HepG2 (cell line): ENCODE results near the gene BCL2. TPM values are rescaled to one million over a fixed set of nuclear protein-coding genes. Genes with fewer than 3 reads are reported as not detected.

Experiments
- ATAC-seq: fragments of 200-7000 bp; cut with Tn5 transposase; 3 replicates; pipeline ENCODE4 v1.9.1; 2020; ENCODE audit warnings: mild to moderate bottlenecking, moderate library complexity
- BruUV-seq: library from RNA; stranded (reverse); fragments of 400-500 nt; replicated peaks from 2 replicates; lab custom pipeline; 2021; lab: Mats Ljungman, UMichigan
- CTCF ChIA-PET: fragments of 300-600 bp; formaldehyde crosslinking; extraction: SDS; loops from one replicate; lab custom pipeline; 2021; ENCODE audit warnings: low total read pairs, inconsistent platforms, low intra/inter-chr PET ratio; lab: Yijun Ruan, JAX
- POLR2A ChIA-PET: fragments of 350-600 bp; sonication (Branson Sonifier 250); formaldehyde crosslinking; loops from one replicate; lab custom pipeline; 2020; ENCODE audit warnings: antibody characterized with exemption, inconsistent platforms; lab: Yijun Ruan, JAX
- DNase-seq: peaks from one replicate; pipeline ENCODE4 v3.0.0-alpha.2; 2015; ENCODE audit warnings: low spot score
- FAIRE-seq: peaks from 3 replicates; lab custom pipeline; 2011; peaks lifted over from hg19 to GRCh38; lab: Jason Lieb, UNC
- H2AFZ ChIP-seq: one replicate; pipeline ENCODE4 v1.6.1; 2011; ENCODE audit warnings: low read length, inconsistent platforms
- H3K27ac ChIP-seq: fragments of 300-600 bp; 3 replicates; pipeline ENCODE4 v1.8.0; 2011; ENCODE audit warnings: mixed run types, mild to moderate bottlenecking, mixed read lengths, low read length, inconsistent platforms; ENCODE audit not compliant: insufficient read depth; ENCODE audit errors: extremely low read length
- H3K27me3 ChIP-seq, 2 experiments: fragments of 200-600 bp in 1 of 2; 2 replicates in 1 of 2; 3 replicates in 1 of 2; pipeline versions ENCODE4 v1.6.0 to v1.8.0; 2011; ENCODE audit warnings: low read length in 2 of 2, mild to moderate bottlenecking in 2 of 2, moderate library complexity in 2 of 2, inconsistent platforms in 1 of 2; ENCODE audit not compliant: insufficient read depth in 2 of 2, control insufficient read depth in 1 of 2
- H3K36me3 ChIP-seq, 2 experiments: fragments of 200-600 bp in 1 of 2; replicated peaks in 1 of 2; 2 replicates in 1 of 2; 3 replicates in 1 of 2; pipeline versions ENCODE4 v1.5.1 to v1.8.0; 2011; ENCODE audit warnings: low read length in 2 of 2, inconsistent platforms in 1 of 2; ENCODE audit not compliant: insufficient read depth in 2 of 2, control insufficient read depth in 1 of 2
- H3K4me1 ChIP-seq: 2 replicates; pipeline ENCODE4 v1.5.1; 2012; ENCODE audit warnings: low read length, inconsistent platforms; ENCODE audit not compliant: insufficient read depth
- H3K4me2 ChIP-seq: 2 replicates; pipeline ENCODE4 v1.6.0; 2011; ENCODE audit warnings: low read depth, low read length, inconsistent platforms
- H3K4me3 ChIP-seq, 3 experiments: fragments of 200-600 bp in 1 of 3; sonication (generic), shearing (Covaris generic) in 1 of 3; replicated peaks in 1 of 3; 2 replicates each; pipeline ENCODE4 v1.5.1; 2011 to 2016; ENCODE audit warnings: low read length in 3 of 3, inconsistent platforms in 2 of 3, low read depth in 2 of 3, mild to moderate bottlenecking in 2 of 3, control low read depth in 1 of 3, mixed read lengths in 1 of 3; ENCODE audit not compliant: insufficient read depth in 1 of 3
- H3K79me2 ChIP-seq: one replicate; pipeline ENCODE4 v1.6.1; 2011; ENCODE audit warnings: low read length, inconsistent platforms; ENCODE audit not compliant: insufficient read depth
- H3K9ac ChIP-seq: 2 replicates; pipeline ENCODE4 v1.6.0; 2011; ENCODE audit warnings: mild to moderate bottlenecking, low read depth, low read length, inconsistent platforms; ENCODE audit not compliant: insufficient read depth
- H3K9me3 ChIP-seq: 2 replicates; pipeline ENCODE4 v1.5.1; 2012; ENCODE audit warnings: mild to moderate bottlenecking, low read length
- H4K20me1 ChIP-seq: 2 replicates; pipeline ENCODE4 v1.6.0; 2011; ENCODE audit warnings: inconsistent platforms, mild to moderate bottlenecking, low read length, moderate library complexity; ENCODE audit not compliant: insufficient read depth
- ARID4A ChIP-seq: sonication (generic); formaldehyde crosslinking; IDR thresholded peaks from 2 replicates; pipeline ENCODE4 v1.5.0; 2020; ENCODE audit warnings: mild to moderate bottlenecking, missing genetic modification reagents, borderline replicate concordance
- CC2D1A ChIP-seq: sonication (generic); formaldehyde crosslinking; IDR thresholded peaks from 2 replicates; pipeline ENCODE4 v1.8.1; 2023; ENCODE audit warnings: mild to moderate bottlenecking, missing genetic modification reagents
- HOXD1 ChIP-seq: sonication (generic); formaldehyde crosslinking; IDR thresholded peaks from 2 replicates; pipeline ENCODE4 v1.5.0; 2020; ENCODE audit warnings: missing genetic modification reagents
- MAZ ChIP-seq, 2 experiments: sonication (generic) in 1 of 2; formaldehyde crosslinking in 1 of 2; IDR thresholded peaks; 2 replicates each; pipeline versions ENCODE4 v1.5.0 to v1.6.1; 2012 to 2020; ENCODE audit warnings: low read depth in 2 of 2, mild to moderate bottlenecking in 2 of 2, borderline replicate concordance in 1 of 2, improper control_type of control experiment in 1 of 2, low read length in 1 of 2, missing genetic modification reagents in 1 of 2, moderate library complexity in 1 of 2
- MTA3 ChIP-seq: sonication (generic); formaldehyde crosslinking; IDR thresholded peaks from 2 replicates; pipeline ENCODE4 v1.4.0; 2020; ENCODE audit warnings: missing genetic modification reagents
- NAIF1 ChIP-seq: sonication (generic); formaldehyde crosslinking; IDR thresholded peaks from 2 replicates; pipeline ENCODE4 v1.5.0; 2020; ENCODE audit warnings: mild to moderate bottlenecking, missing genetic modification reagents, borderline replicate concordance
- PLRG1 ChIP-seq: fragments of 450-650 bp; conservative IDR thresholded peaks from 2 replicates; pipeline ENCODE4 v1.6.1; 2016
- POLR2A ChIP-seq, 2 experiments: IDR thresholded peaks; 2 replicates each; pipeline ENCODE4 v1.6.1; 2011; ENCODE audit warnings: low read depth in 2 of 2, low read length in 2 of 2, mild to moderate bottlenecking in 1 of 2, moderate library complexity in 1 of 2; ENCODE audit not compliant: insufficient read depth in 1 of 2
- RNF219 ChIP-seq: sonication (generic); formaldehyde crosslinking; IDR thresholded peaks from 2 replicates; pipeline ENCODE4 v1.5.0; 2020; ENCODE audit warnings: mild to moderate bottlenecking, missing genetic modification reagents
- ZBTB7A ChIP-seq: sonication (generic); formaldehyde crosslinking; IDR thresholded peaks from 2 replicates; pipeline ENCODE4 v1.8.0; 2022; ENCODE audit warnings: mild to moderate bottlenecking, missing genetic modification reagents
- ZC3H13 ChIP-seq: sonication (generic); formaldehyde crosslinking; IDR thresholded peaks from 2 replicates; pipeline ENCODE4 v1.8.1; 2023; ENCODE audit warnings: mild to moderate bottlenecking, missing genetic modification reagents, moderate library complexity
- ZKSCAN5 ChIP-seq: sonication (generic); formaldehyde crosslinking; IDR thresholded peaks from 2 replicates; pipeline ENCODE4 v1.5.1; 2020; ENCODE audit warnings: mild to moderate bottlenecking, missing genetic modification reagents
- ZNF446 ChIP-seq: sonication (generic); formaldehyde crosslinking; IDR thresholded peaks from 2 replicates; pipeline ENCODE4 v1.5.0; 2020; ENCODE audit warnings: mild to moderate bottlenecking, missing genetic modification reagents
- ZNF484 ChIP-seq: sonication (generic); formaldehyde crosslinking; IDR thresholded peaks from 2 replicates; pipeline ENCODE4 v1.5.1; 2020; ENCODE audit warnings: mild to moderate bottlenecking, low read depth, missing genetic modification reagents, borderline replicate concordance
- ZNF614 ChIP-seq: IDR thresholded peaks from 2 replicates; pipeline ENCODE4 v1.6.1; 2018; ENCODE audit warnings: missing biosample characterization, missing genetic modification reagents, inconsistent platforms, borderline replicate concordance
- ZNF672 ChIP-seq: sonication (generic); formaldehyde crosslinking; IDR thresholded peaks from 2 replicates; pipeline ENCODE4 v1.8.1; 2022; ENCODE audit warnings: missing genetic modification reagents
- ZNF772 ChIP-seq: sonication (generic); formaldehyde crosslinking; IDR thresholded peaks from 2 replicates; pipeline ENCODE4 v1.5.0; 2020; ENCODE audit warnings: mild to moderate bottlenecking, missing genetic modification reagents
- WGBS: methylation state at CpG from one replicate; pipeline ENCODE4 v1.1.6; 2017; ENCODE audit warnings: low lambda C conversion rate; 5-methylcytosine and 5-hydroxymethylcytosine counted together
- in situ Hi-C: cut with HindIII; loops from 2 replicates; pipeline ENCODE4 v1.10.0; 2017; ENCODE audit warnings: low pct_unique_long_range_greater_than_20kb; ENCODE audit not compliant: extremely low pct_ligation_motif_present
- intact Hi-C: fragments of 100-400 bp; cut with micrococcal nuclease; formaldehyde crosslinking; loops from one replicate; pipeline ENCODE4 v1.10.0; 2022; ENCODE audit not compliant: unreplicated experiment
- polyA plus RNA-seq, 8 experiments: library from polyadenylated mRNA; depleted of rRNA in 3 of 8; stranded (reverse) in 7 of 8; unstranded in 1 of 8; fragments of >200 nt; fragmentation: Illumina TruSeq in 4 of 8; extraction: Trizol in 4 of 8; gene quantifications; 2 replicates each; pipeline versions ENCODE4 v1.2.1 to v1.2.3, GENCODE V29; 2011 to 2016; ENCODE audit warnings: low read depth in 4 of 8, missing spikeins in 1 of 8, mixed read lengths in 1 of 8; ENCODE audit not compliant: insufficient read depth in 1 of 8
- total RNA-seq, 5 experiments: library from RNA; depleted of rRNA; stranded (reverse); fragments of >200 nt; fragmentation: Illumina TruSeq; extraction: Trizol; gene quantifications; 2 replicates each; pipeline ENCODE4 v1.2.3, GENCODE V29; 2016; ENCODE audit warnings: low read depth in 1 of 5

The BCL2 gene
- total and polyA plus RNA-seq, 2 of the 13 experiments (the other 11 are each of a cell fraction or from before 2014, with no cell fraction given) = 0.07 to 0.53 TPM

GRCh38 chr18:63320123-63320974 lies 780 bp upstream of the BCL2 start:
- CTCF ChIA-PET = interaction anchor here (0.9 kb wide), 1 partner anchor 304 kb away, joined by 3 read pairs; no protein-coding TSS in a partner anchor
- POLR2A ChIA-PET = interaction anchor here (1.4 to 2.1 kb wide), 2 partner anchors 47 kb away, joined by 5 to 9 read pairs; partner anchors contain the start of gene KDSR
- H3K4me1 ChIP-seq = peaks cover 46% of the 10 kb centered on the region
- no peaks in the 10 kb centered on the region for H3K36me3 ChIP-seq
- peak; percentile 80 for ATAC-seq
- 0% methylated on average over 7 of the region's 92 CpGs for WGBS
- H3K79me2 ChIP-seq = no peaks in the 10 kb centered on the region
- H3K27me3 ChIP-seq = peaks cover 0 to 26% of the 10 kb centered on the region in 2 experiments; a peak in 4 of 5 replicates
- peak overlapping the region; percentile 92 for H3K4me2 ChIP-seq
- H3K9ac ChIP-seq = peak overlapping the region; percentile 70
- no peaks in the 10 kb centered on the region for H4K20me1 ChIP-seq
- FAIRE-seq = no peak
- no peak overlapping the region for H3K27ac ChIP-seq
- in situ Hi-C loops = loop anchor here (5.0 kb wide), 1 partner anchor 303 kb away; no protein-coding TSS in a partner anchor
- BruUV-seq = TSS peak; percentile 84
- intact Hi-C loops = loop anchor here (2.0 to 5.0 kb wide), 4 partner anchors 46 to 203 kb away; partner anchors contain the start of genes KDSR and VPS4B
- H3K4me3 ChIP-seq = peak overlapping the region; percentile 56 to 80 (median 67)
- peak overlapping the region; percentile 78 for H2AFZ ChIP-seq
- peak; percentile 61 for DNase-seq
- no peaks in the 10 kb centered on the region for H3K9me3 ChIP-seq
- peak in 1 of 2 experiments; percentile 34; a peak in 1 of 4 replicates for TF ChIP-seq POLR2A (IDR thresholded peaks at IDR 0.05; ENCODE audit: insufficient read depth in 1 of 2, low read depth in 2 of 2, low read length in 2 of 2)
- peak; percentile 71; the same call in 1 of the 2 replicates for TF ChIP-seq ZBTB7A
- TF ChIP-seq HOXD1 (CRISPR knock-in tag) = 0 out of 2 replicates have a peak, but pooled peaks have one; percentile 23
- TF ChIP-seq NAIF1 (CRISPR knock-in tag) = no peak
- TF ChIP-seq MAZ (IDR thresholded peaks at IDR 0.05; ENCODE audit: borderline replicate concordance, low read depth, low read length) = no peak
- 0 out of 2 replicates have a peak, but pooled peaks have one; percentile 22 for TF ChIP-seq MAZ (CRISPR knock-in tag; IDR thresholded peaks at IDR 0.05; ENCODE audit: low read depth)
- TF ChIP-seq CC2D1A = no peak
- TF ChIP-seq ZNF484 (CRISPR knock-in tag) = no peak
- TF ChIP-seq RNF219 (CRISPR knock-in tag) = no peak; the same call in 1 of the 2 replicates
- no peak for TF ChIP-seq ZC3H13 (CRISPR knock-in tag)
- no peak for TF ChIP-seq ZKSCAN5 (CRISPR knock-in tag)
- no peak for TF ChIP-seq ZNF772 (CRISPR knock-in tag)
- peak; percentile 50; the same call in 1 of the 2 replicates for TF ChIP-seq ZNF446
- TF ChIP-seq ZNF614 = no peak
- no peak for TF ChIP-seq MTA3 (CRISPR knock-in tag)
- TF ChIP-seq ZNF672 = no peak
- TF ChIP-seq PLRG1 = no peak
- peak; percentile 23; the same call in 1 of the 2 replicates for TF ChIP-seq ARID4A (CRISPR knock-in tag)
